ENCODE results near the gene ZNF280C.

GRCh38 chrX:130163398-130163797, 105.3 kb downstream of the ZNF280C start:
- TF ChIP-seq POLR2A (IDR thresholded peaks at IDR 0.05; ENCODE audit: low read depth, low read length) (no peak), POLR2AphosphoS5 (IDR thresholded peaks at IDR 0.05; ENCODE audit: low read depth, low read length) (no peak), SPI1 (IDR thresholded peaks at IDR 0.05; ENCODE audit: low read depth, low read length) (no peak), TAF1 (IDR thresholded peaks at IDR 0.05; ENCODE audit: low read depth, low read length) (no peak), POU2F2 (IDR thresholded peaks at IDR 0.05; ENCODE audit: low read depth, low read length) (no peak), PAX5 (IDR thresholded peaks at IDR 0.05; ENCODE audit: insufficient read depth, low read length, severe bottlenecking) (no peak)

Data from GM12891 (cell line).